Caco-2 (cell line): ENCODE results near the gene MYO10. TPM values are rescaled to one million over a fixed set of nuclear protein-coding genes. Genes with fewer than 3 reads are reported as not detected.

Experiments
- BruUV-seq: library from RNA; stranded (reverse); fragments of 400-500 nt; replicated peaks from 2 replicates; lab custom pipeline; 2021; lab: Mats Ljungman, UMichigan
- CTCF ChIA-PET: fragments of 300-600 bp; sonication (Branson Sonifier 250); formaldehyde crosslinking; loops from one replicate; lab custom pipeline; 2022; ENCODE audit warnings: antibody characterized with exemption; lab: Charles Lee
- POLR2A ChIA-PET: fragments of 300-600 bp; sonication (Branson Sonifier 250); formaldehyde crosslinking; loops from one replicate; lab custom pipeline; 2022; ENCODE audit warnings: antibody characterized with exemption; lab: Charles Lee
- DNase-seq, 2 experiments: peaks; one replicate each; pipeline versions ENCODE4 v3.0.0 to v3.0.0-alpha.2; 2020 to 2022
- H3K27me3 ChIP-seq: replicated peaks from 2 replicates; pipeline ENCODE4 v1.6.0; 2011; ENCODE audit warnings: low read length; ENCODE audit not compliant: control insufficient read depth, insufficient read depth
- H3K36me3 ChIP-seq: 2 replicates; pipeline ENCODE4 v1.5.1; 2011; ENCODE audit warnings: low read length; ENCODE audit not compliant: control insufficient read depth, insufficient read depth
- H3K4me1 ChIP-seq: fragments of 250-450 bp; sonication (Bioruptor Pico); 2 replicates; pipeline ENCODE4 v1.5.1; 2020; ENCODE audit warnings: mild to moderate bottlenecking
- H3K4me3 ChIP-seq: 2 replicates; pipeline ENCODE4 v1.5.1; 2011; ENCODE audit warnings: low read depth, mild to moderate bottlenecking, control low read depth, low read length
- H3K9me3 ChIP-seq: fragments of 250-450 bp; sonication (Bioruptor Pico); 2 replicates; pipeline ENCODE4 v1.5.1; 2020; ENCODE audit warnings: mild to moderate bottlenecking, moderate library complexity
- H3K27ac Mint-ChIP-seq: one replicate; pipeline ENCODE4 v1.8.0; 2022; ENCODE audit warnings: mixed read lengths; ENCODE audit not compliant: unreplicated experiment
- H3K27me3 Mint-ChIP-seq: one replicate; pipeline ENCODE4 v1.8.0; 2022; ENCODE audit warnings: mixed read lengths; ENCODE audit not compliant: insufficient read depth, unreplicated experiment
- H3K36me3 Mint-ChIP-seq: one replicate; pipeline ENCODE4 v1.8.0; 2022; ENCODE audit warnings: mild to moderate bottlenecking, mixed read lengths; ENCODE audit not compliant: insufficient read depth, unreplicated experiment
- H3K4me1 Mint-ChIP-seq: one replicate; pipeline ENCODE4 v1.8.0; 2022; ENCODE audit warnings: low read depth, mixed read lengths; ENCODE audit not compliant: unreplicated experiment
- H3K4me3 Mint-ChIP-seq: one replicate; pipeline ENCODE4 v1.8.0; 2022; ENCODE audit warnings: mild to moderate bottlenecking, moderate library complexity, mixed read lengths; ENCODE audit not compliant: unreplicated experiment
- H3K9me3 Mint-ChIP-seq: one replicate; pipeline ENCODE4 v1.8.0; 2022; ENCODE audit warnings: mixed read lengths; ENCODE audit not compliant: unreplicated experiment
- intact Hi-C: fragments of 100-400 bp; cut with micrococcal nuclease; formaldehyde crosslinking; loops from one replicate; pipeline ENCODE4 v1.10.0; 2022; ENCODE audit not compliant: unreplicated experiment
- total RNA-seq: library from RNA; stranded (reverse); gene quantifications from 2 replicates; pipeline ENCODE4 v1.2.3, GENCODE V29; 2022
- TF ChIP-seq, protein P1 (sequence below), 2 experiments: fragments of 200-600 bp in 1 of 2; IDR thresholded peaks; 1 replicate in 1 of 2; 2 replicates in 1 of 2; pipeline versions ENCODE4 v1.5.1 to v1.8.0; 2011 to 2022; ENCODE audit warnings: antibody characterized with exemption in 1 of 2, control low read depth in 1 of 2, inconsistent platforms in 1 of 2, low read depth in 1 of 2, low read length in 1 of 2, mild to moderate bottlenecking in 1 of 2, moderate library complexity in 1 of 2; ENCODE audit not compliant: insufficient read depth in 1 of 2, severe bottlenecking in 1 of 2, unreplicated experiment in 1 of 2

MYO10 gene
- total RNA-seq, 1 experiment from 2014 or later: 67.6 TPM

DNA sequence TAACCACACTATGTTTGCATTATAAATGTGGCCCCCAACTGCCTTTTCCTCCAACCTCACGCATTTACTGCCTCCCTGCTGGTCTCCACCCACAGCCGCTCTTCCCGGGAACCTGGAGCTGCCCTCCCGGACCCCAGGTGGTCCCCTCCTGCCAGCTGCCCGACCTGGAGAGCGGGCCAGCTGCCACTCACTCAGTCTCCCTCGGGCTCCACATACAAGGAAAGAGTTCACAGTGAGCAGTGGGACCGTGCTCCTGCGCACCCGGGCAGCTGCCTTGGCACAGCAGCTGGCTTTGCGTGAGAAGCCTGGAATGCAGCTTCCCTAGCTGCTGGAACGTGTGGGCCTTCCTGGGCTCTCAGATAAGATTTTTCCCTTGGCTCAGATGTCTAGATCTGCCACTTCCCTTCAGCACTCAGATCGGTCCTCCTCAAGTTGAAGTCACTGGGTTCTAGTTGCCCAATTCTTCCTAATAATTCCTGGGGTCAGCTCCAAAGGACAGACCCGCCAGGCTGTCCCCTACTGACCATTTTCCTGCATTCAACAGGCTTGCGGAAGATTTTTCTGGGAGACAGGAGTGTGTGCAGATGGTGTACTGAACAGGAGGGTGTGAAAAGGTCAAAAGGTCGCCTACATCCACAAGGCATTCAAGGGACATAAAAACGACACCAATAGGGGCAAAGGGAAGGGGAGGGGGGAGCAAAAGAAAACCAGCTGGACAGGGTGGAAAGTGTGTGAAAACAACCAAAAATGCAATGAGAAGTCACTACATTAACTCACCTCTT is 69.1 kb downstream of the MYO10 start:
- Mint-ChIP-seq H3K4me1 (peaks cover 47% of the 10 kb centered on the region), H3K4me3 (no peak overlapping the region), H3K9me3 (peaks cover 4% of the 10 kb centered on the region), H3K27ac (peak overlapping the region; percentile 48), H3K36me3 (peaks cover 77% of the 10 kb centered on the region), H3K27me3 (no peaks in the 10 kb centered on the region)
- POLR2A ChIA-PET: no interaction called here
- CTCF ChIA-PET: no interaction called here
- no peak for DNase-seq
- Histone ChIP-seq H3K9me3 (no peaks in the 10 kb centered on the region), H3K27me3 (no peaks in the 10 kb centered on the region), H3K4me1 (peaks cover 44% of the 10 kb centered on the region), H3K36me3 (no peaks in the 10 kb centered on the region; the same call in 1 of the 2 replicates), H3K4me3 (no peak overlapping the region)
- TF ChIP-seq, protein P1, sequence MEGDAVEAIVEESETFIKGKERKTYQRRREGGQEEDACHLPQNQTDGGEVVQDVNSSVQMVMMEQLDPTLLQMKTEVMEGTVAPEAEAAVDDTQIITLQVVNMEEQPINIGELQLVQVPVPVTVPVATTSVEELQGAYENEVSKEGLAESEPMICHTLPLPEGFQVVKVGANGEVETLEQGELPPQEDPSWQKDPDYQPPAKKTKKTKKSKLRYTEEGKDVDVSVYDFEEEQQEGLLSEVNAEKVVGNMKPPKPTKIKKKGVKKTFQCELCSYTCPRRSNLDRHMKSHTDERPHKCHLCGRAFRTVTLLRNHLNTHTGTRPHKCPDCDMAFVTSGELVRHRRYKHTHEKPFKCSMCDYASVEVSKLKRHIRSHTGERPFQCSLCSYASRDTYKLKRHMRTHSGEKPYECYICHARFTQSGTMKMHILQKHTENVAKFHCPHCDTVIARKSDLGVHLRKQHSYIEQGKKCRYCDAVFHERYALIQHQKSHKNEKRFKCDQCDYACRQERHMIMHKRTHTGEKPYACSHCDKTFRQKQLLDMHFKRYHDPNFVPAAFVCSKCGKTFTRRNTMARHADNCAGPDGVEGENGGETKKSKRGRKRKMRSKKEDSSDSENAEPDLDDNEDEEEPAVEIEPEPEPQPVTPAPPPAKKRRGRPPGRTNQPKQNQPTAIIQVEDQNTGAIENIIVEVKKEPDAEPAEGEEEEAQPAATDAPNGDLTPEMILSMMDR (IDR thresholded peaks at IDR 0.05; ENCODE audit: insufficient read depth in 1 of 2, low read depth in 1 of 2, low read length in 1 of 2, severe bottlenecking in 1 of 2, unreplicated experiment in 1 of 2): no peak
- BruUV-seq: no TSS peak
- intact Hi-C loops: no loop called here

DNA sequence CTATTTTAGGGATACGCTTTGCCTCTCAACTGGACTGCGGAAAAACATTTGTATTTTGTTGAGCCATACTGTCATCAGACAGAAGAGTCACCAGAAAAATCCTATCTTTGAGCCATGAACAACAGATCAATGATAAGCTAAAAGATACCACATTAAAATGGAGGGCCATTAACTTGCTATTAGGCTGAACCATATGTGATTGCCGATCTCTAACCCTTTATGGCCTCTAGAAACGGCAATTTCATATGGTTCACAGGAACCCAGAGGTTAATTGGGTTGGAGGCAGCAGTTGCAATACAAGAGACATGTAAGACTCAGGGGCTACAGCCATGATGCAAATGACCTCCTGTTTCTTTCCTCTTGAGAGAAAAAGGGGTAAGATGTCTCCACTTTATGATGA is 69.8 kb downstream of the MYO10 start:
- Mint-ChIP-seq H3K9me3 (no peaks in the 10 kb centered on the region), H3K36me3 (peaks cover 70% of the 10 kb centered on the region), H3K27me3 (no peaks in the 10 kb centered on the region), H3K4me1 (peaks cover 43% of the 10 kb centered on the region), H3K4me3 (no peak overlapping the region), H3K27ac (peak overlapping the region; percentile 53)
- H3K4me3 ChIP-seq: no peak overlapping the region
- peaks cover 48% of the 10 kb centered on the region for H3K4me1 ChIP-seq
- H3K9me3 ChIP-seq: no peaks in the 10 kb centered on the region
- no peak for DNase-seq
- ChIA-PET CTCF (no interaction called here), POLR2A (no interaction called here)
- TF ChIP-seq, protein P1 (IDR thresholded peaks at IDR 0.05; ENCODE audit: insufficient read depth in 1 of 2, low read depth in 1 of 2, low read length in 1 of 2, severe bottlenecking in 1 of 2, unreplicated experiment in 1 of 2): no peak
- H3K27me3 ChIP-seq: no peaks in the 10 kb centered on the region
- intact Hi-C loops: no loop called here
- H3K36me3 ChIP-seq: no peaks in the 10 kb centered on the region; the same call in 1 of the 2 replicates
- BruUV-seq: no TSS peak

DNA sequence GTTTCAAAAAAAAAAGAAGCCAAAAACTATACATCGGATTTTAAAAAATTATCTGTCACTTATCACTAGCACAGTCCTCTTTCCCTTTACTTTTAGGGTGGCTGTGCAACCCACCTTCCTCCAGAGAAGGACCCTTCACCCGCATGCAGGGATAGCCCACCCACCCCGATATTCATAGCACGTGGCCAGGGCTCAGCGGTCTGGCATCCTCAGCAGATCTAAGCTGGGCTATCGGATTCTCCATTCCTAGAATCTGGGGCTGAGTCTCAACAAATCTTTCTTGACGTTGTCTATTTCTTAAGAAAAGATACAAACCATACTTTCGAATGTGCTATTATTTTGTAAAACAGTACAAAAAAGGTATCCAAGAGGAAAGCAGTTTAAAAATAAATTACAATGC is 70.9 kb downstream of the MYO10 start:
- H3K4me3 ChIP-seq: no peak overlapping the region
- no peaks in the 10 kb centered on the region; the same call in 1 of the 2 replicates for H3K36me3 ChIP-seq
- Mint-ChIP-seq H3K9me3 (no peaks in the 10 kb centered on the region), H3K4me3 (no peak overlapping the region), H3K36me3 (peaks cover 64% of the 10 kb centered on the region), H3K4me1 (peaks cover 43% of the 10 kb centered on the region), H3K27me3 (no peaks in the 10 kb centered on the region), H3K27ac (peak overlapping the region; percentile 83)
- CTCF ChIA-PET: no interaction called here
- no peaks in the 10 kb centered on the region for H3K9me3 ChIP-seq
- no TSS peak for BruUV-seq
- no peak for DNase-seq
- H3K4me1 ChIP-seq: peaks cover 48% of the 10 kb centered on the region
- TF ChIP-seq, protein P1 (IDR thresholded peaks at IDR 0.05; ENCODE audit: insufficient read depth in 1 of 2, low read depth in 1 of 2, low read length in 1 of 2, severe bottlenecking in 1 of 2, unreplicated experiment in 1 of 2): no peak
- POLR2A ChIA-PET: no interaction called here
- intact Hi-C loops: no loop called here
- no peaks in the 10 kb centered on the region for H3K27me3 ChIP-seq
